ENCODE results near the gene CAMK1G. TPM values are rescaled to one million over a fixed set of nuclear protein-coding genes. Genes with fewer than 3 reads are reported as not detected.

The CAMK1G gene
- total RNA-seq (2012; rRNA removed): 0.72 and 0.83 TPM in 2 replicates
- 1.8 and 2.1 TPM in 2 replicates for polyA plus RNA-seq (2012; rRNA removed)
- 1.1 and 1.2 TPM in 2 replicates for polyA plus RNA-seq (2012; cell fraction: cytosol; rRNA removed)
- polyA plus RNA-seq (2012; cell fraction: nucleus; rRNA removed; ENCODE audit: low replicate concordance): 1.5 and 2.0 TPM in 2 replicates
- percentile 11 among the genes with signal in this experiment for Bru-seq, nascent RNA
- not detected for BruChase-seq, experiment 1, labeled RNA remaining after a 6-hour chase
- BruChase-seq, experiment 2, labeled RNA remaining after a 2-hour chase: percentile 8 among the genes with signal in this experiment
- long read RNA-seq: 0 reads

GRCh38 chr1:209583408-209583807 lies at the start of gene CAMK1G:
Gene CAMK1G, plus strand, starts transcription at chr1:209583714. Its CDS starts 11,270 bp downstream, at chr1:209594984.
- H3K18ac ChIP-seq (ENCODE audit: low read depth, low read length): no peak within 1 kb of the TSS
- H3K36me3 ChIP-seq (ENCODE audit: control insufficient read depth, insufficient read depth, low read length): no peaks in the 10 kb centered on the region
- 0 out of 2 replicates have a peak within 1 kb of the TSS, but pooled peaks have one; percentile 15 for H4K91ac ChIP-seq (ENCODE audit: insufficient read depth, low read depth, low read length)
- TF ChIP-seq MAZ (IDR thresholded peaks at IDR 0.05; ENCODE audit: borderline replicate concordance, low read depth, low read length): 0 out of 2 replicates have a peak, but pooled peaks have one; percentile 10
- TF ChIP-seq BHLHE40 (IDR thresholded peaks at IDR 0.05; ENCODE audit: low read depth, low read length): no peak
- TF ChIP-seq FOS (IDR thresholded peaks at IDR 0.05; ENCODE audit: low read depth, low read length): no peak
- no peak for TF ChIP-seq MAFK (IDR thresholded peaks at IDR 0.05; ENCODE audit: low read depth, low read length)
- TF ChIP-seq MXI1 (IDR thresholded peaks at IDR 0.05; ENCODE audit: borderline replicate concordance, low read depth, low read length): no peak
- no peak for TF ChIP-seq NFE2L2 (IDR thresholded peaks at IDR 0.05; ENCODE audit: low read depth, low read length)
- H3K9me1 ChIP-seq (ENCODE audit: insufficient read depth, low read length): no peaks in the 10 kb centered on the region; the same call in 1 of the 2 replicates
- H3K14ac ChIP-seq (replicated peaks; ENCODE audit: low read depth, low read length): peak within 1 kb of the TSS; percentile 68
- no peaks in the 10 kb centered on the region for H3K4me1 ChIP-seq (ENCODE audit: control insufficient read depth, insufficient read depth, low read length)
- peak within 1 kb of the TSS; percentile 55; the same call in 1 of the 2 replicates for H3K23ac ChIP-seq (ENCODE audit: low read depth, low read length)
- H3K4ac ChIP-seq (ENCODE audit: low read depth, low read length): no peak within 1 kb of the TSS; the same call in 1 of the 2 replicates
- H2BK5ac ChIP-seq (ENCODE audit: low read depth, low read length, poor library complexity, severe bottlenecking): no peak within 1 kb of the TSS
- peak within 1 kb of the TSS; percentile 80 for H3K4me2 ChIP-seq (ENCODE audit: low read depth, low read length)
- BruUV-seq (replicated peaks): no TSS peak
- H3K79me1 ChIP-seq (ENCODE audit: low read depth in 1 of 2, low read length in 2 of 2): no peaks in the 10 kb centered on the region
- peak within 1 kb of the TSS; percentile 44 for H2AK9ac ChIP-seq (replicated peaks; ENCODE audit: low read depth, low read length, poor library complexity)
- peak within 1 kb of the TSS; percentile 67 for H3K9ac ChIP-seq (ENCODE audit: low read depth, low read length)
- ATAC-seq (ENCODE audit: low read depth): peak; percentile 74
- no peaks in the 10 kb centered on the region for H3K9me3 ChIP-seq (ENCODE audit: control insufficient read depth, insufficient read depth, low read length)
- in situ Hi-C loops (cut with MboI; ENCODE audit: low sequenced_read_pairs) (no loop called here), intact Hi-C loops (cut with micrococcal nuclease) (no loop called here), dilution Hi-C loops (cut with HindIII; ENCODE audit: low sequenced_read_pairs, unreplicated experiment) (no loop called here)
- DNase-seq: peak; percentile 80
- peak within 1 kb of the TSS; percentile 76 for H2AFZ ChIP-seq (replicated peaks; ENCODE audit: low read length, poor library complexity)
- H2BK120ac ChIP-seq (ENCODE audit: low read depth, low read length): peak within 1 kb of the TSS; percentile 41; the same call in 1 of the 2 replicates
- CTCF ChIA-PET: interaction anchor here (1.6 kb wide), 1 partner anchor 14 kb away, joined by 5 read pairs; no protein-coding TSS in a partner anchor
- H3K4me3 ChIP-seq (ENCODE audit: insufficient read depth, low read depth, low read length): peak within 1 kb of the TSS; percentile 48
- 0 out of 2 replicates have a peak, but pooled peaks cover 2% of the 10 kb centered on the region for H3K27me3 ChIP-seq (ENCODE audit: control insufficient read depth, insufficient read depth, low read length)
- H2BK20ac ChIP-seq (ENCODE audit: low read depth, low read length): no peak within 1 kb of the TSS
- WGBS, 2 experiments (ENCODE audit: extremely low coverage in 2 of 2, insufficient read length in 1 of 2): no CpG with 5 or more reads among the region's 6 CpGs
- no peak within 1 kb of the TSS; the same call in 2 of the 3 replicates for H2BK15ac ChIP-seq (ENCODE audit: low read depth, low read length)
- POLR2A ChIA-PET (ENCODE audit: unreplicated experiment): interaction anchor here (0.5 kb wide), 1 partner anchor 41 kb away, joined by 23 read pairs; no protein-coding TSS in a partner anchor
- H4K5ac ChIP-seq (ENCODE audit: low read depth, low read length): peak within 1 kb of the TSS; percentile 64; the same call in 1 of the 2 replicates
- no peak within 1 kb of the TSS for H2AK5ac ChIP-seq (ENCODE audit: low read depth, low read length)
- H4K20me1 ChIP-seq (ENCODE audit: insufficient read depth, low read length): no peaks in the 10 kb centered on the region
- no peak within 1 kb of the TSS for H3K27ac ChIP-seq (ENCODE audit: insufficient read depth, low read length)
- H3K56ac ChIP-seq (ENCODE audit: extremely low read depth, insufficient read depth, low read length): peak within 1 kb of the TSS; percentile 53; the same call in 1 of the 2 replicates
- H4K8ac ChIP-seq (ENCODE audit: low read depth in 2 of 2, low read length in 2 of 2): peak within 1 kb of the TSS in 1 of 2 experiments; percentile 55; a peak in 1 of 4 replicates

Measured in IMR-90 (cell line).